ENCODE results near the gene ARL5B. TPM values are rescaled to one million over a fixed set of nuclear protein-coding genes. Genes with fewer than 3 reads are reported as not detected.

The ARL5B gene, protein sequence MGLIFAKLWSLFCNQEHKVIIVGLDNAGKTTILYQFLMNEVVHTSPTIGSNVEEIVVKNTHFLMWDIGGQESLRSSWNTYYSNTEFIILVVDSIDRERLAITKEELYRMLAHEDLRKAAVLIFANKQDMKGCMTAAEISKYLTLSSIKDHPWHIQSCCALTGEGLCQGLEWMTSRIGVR
- total RNA-seq, result 10 to 100 TPM; 12.4 to 21.5 (median 15.5) TPM

- Histone ChIP-seq H3K27ac (peak within 1 kb of the TSS; percentile 92 to 97 (median 93)), H3K36me3 (no peaks in the 10 kb centered on the region), H3K27me3 (no peaks in the 10 kb centered on the region), H3K9me3 (no peaks in the 10 kb centered on the region), H3K4me3 (replicated peaks in 1 of 3) (peak within 1 kb of the TSS; percentile 56 to 92 (median 65)), H3K4me1 (peaks cover 16 to 22% of the 10 kb centered on the region in 2 donors)
- 0% methylated on average over 24 to 50 of the region's 72 CpGs for WGBS, 2 donors
- TF ChIP-seq CTCF (IDR thresholded peaks at IDR 0.05) (no peak), POLR2A (IDR thresholded peaks at IDR 0.05) (peak in 1 of 2 donors; percentile 88)
- peak; percentile 98 to 99 for DNase-seq
- intact Hi-C loops (cut with DNase I), result no loop called here
These were observed at the start of gene ARL5B for GRCh38 chr10:18659125-18659818. ARL5B (plus strand) TSS chr10:18659431; CDS start chr10:18659638, 207 bp downstream.

GRCh38 chr10:18610517-18610916 is 48.7 kb upstream of the ARL5B start:
- no peaks in the 10 kb centered on the region for H3K36me3 ChIP-seq
- WGBS, 2 donors, result 65 to 68% methylated on average over 3 of the region's 3 CpGs
- no peaks in the 10 kb centered on the region for H3K27me3 ChIP-seq
- DNase-seq, result peak; percentile 61 to 70
- no peaks in the 10 kb centered on the region for H3K9me3 ChIP-seq
- intact Hi-C loops (cut with DNase I), result no loop called here
- peaks cover 12 to 15% of the 10 kb centered on the region in 2 donors for H3K4me1 ChIP-seq
- H3K4me3 ChIP-seq (replicated peaks in 1 of 3), result no peak overlapping the region
- TF ChIP-seq POLR2A (IDR thresholded peaks at IDR 0.05) (peak in 1 of 2 donors; percentile 37), CTCF (IDR thresholded peaks at IDR 0.05) (no peak)
- peak overlapping the region; percentile 70 to 91 (median 72) for H3K27ac ChIP-seq

- no peaks in the 10 kb centered on the region for H3K27me3 ChIP-seq
- DNase-seq, result no peak
- H3K4me3 ChIP-seq (replicated peaks in 1 of 3), result no peak overlapping the region
- H3K27ac ChIP-seq, result peak overlapping the region; percentile 70 to 91 (median 72)
- WGBS, 2 donors, result 96% methylated on average over 4 of the region's 4 CpGs
- no peaks in the 10 kb centered on the region for H3K9me3 ChIP-seq
- H3K36me3 ChIP-seq, result no peaks in the 10 kb centered on the region
- TF ChIP-seq POLR2A (IDR thresholded peaks at IDR 0.05), result no peak
- peaks cover 12 to 15% of the 10 kb centered on the region in 2 donors for H3K4me1 ChIP-seq
- intact Hi-C loops (cut with DNase I), result no loop called here
These were observed 48.1 kb upstream of the ARL5B start for GRCh38 chr10:18611168-18611567.

DNA sequence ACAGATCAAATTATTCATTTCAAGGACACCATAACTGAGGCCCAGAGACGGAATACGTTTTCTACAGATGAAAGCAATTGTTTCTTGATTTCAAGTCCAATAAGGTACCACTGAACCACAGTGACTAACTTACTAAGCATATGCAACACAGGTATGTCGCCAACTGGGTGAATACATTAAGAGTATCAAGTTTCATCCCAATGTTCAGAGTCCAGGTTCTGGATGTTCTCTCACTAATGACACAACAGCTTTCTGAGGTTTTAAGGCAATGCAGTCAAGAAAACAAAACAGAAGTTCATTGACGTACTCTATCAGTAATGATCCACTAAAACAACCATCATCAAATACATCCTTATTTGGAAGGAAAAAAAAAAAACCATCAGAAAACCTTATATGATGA is 43.6 kb upstream of the ARL5B start:
- Histone ChIP-seq H3K4me3 (replicated peaks in 1 of 3) (no peak overlapping the region), H3K27me3 (no peaks in the 10 kb centered on the region), H3K4me1 (peaks cover 9 to 10% of the 10 kb centered on the region in 2 donors), H3K36me3 (no peaks in the 10 kb centered on the region), H3K9me3 (no peaks in the 10 kb centered on the region), H3K27ac (no peak overlapping the region)
- TF ChIP-seq CTCF (IDR thresholded peaks at IDR 0.05), result no peak
- TF ChIP-seq POLR2A (IDR thresholded peaks at IDR 0.05), result no peak
- no peak for DNase-seq
- WGBS, 2 donors, result 95 to 97% methylated on average over 4 of the region's 4 CpGs
- intact Hi-C loops (cut with DNase I), result no loop called here

DNA sequence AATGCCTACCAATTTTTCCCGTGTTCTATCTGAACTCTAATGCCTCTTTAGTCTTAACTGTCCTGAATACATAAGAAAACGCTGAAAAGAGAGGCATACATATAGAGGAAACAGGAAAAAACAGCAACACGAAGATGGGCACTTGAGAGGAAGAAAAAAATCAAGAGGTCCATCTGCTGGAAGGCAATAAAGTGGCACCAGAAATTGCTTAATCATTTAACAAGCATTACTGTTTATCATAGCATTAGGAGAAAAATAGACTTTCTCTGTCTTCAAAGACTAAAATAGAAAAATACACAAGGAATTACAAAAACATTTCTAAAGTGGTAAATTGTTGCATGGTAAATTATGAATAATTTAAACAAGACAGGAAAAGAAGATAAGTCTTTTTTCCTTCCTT is 42.9 kb upstream of the ARL5B start:
- WGBS, 2 donors, result 68 to 75% methylated on average over 3 of the region's 3 CpGs
- Histone ChIP-seq H3K4me3 (replicated peaks in 1 of 3) (no peak overlapping the region), H3K9me3 (no peaks in the 10 kb centered on the region), H3K27me3 (no peaks in the 10 kb centered on the region), H3K4me1 (peaks cover 3 to 4% of the 10 kb centered on the region in 2 donors), H3K27ac (no peak overlapping the region), H3K36me3 (no peaks in the 10 kb centered on the region)
- intact Hi-C loops (cut with DNase I), result no loop called here
- DNase-seq, result no peak
- TF ChIP-seq POLR2A (IDR thresholded peaks at IDR 0.05), result no peak
- no peak for TF ChIP-seq CTCF (IDR thresholded peaks at IDR 0.05)

All from thyroid gland (tissue), 4 donors.